Lower lobe of right lung (tissue), 2 donors: ENCODE data around the gene BZW1. TPM values are rescaled to one million over a fixed set of nuclear protein-coding genes. Genes with fewer than 3 reads are reported as not detected.

ENCODE experiments used
- ATAC-seq, 2 donors: fragments of 200-7000 bp; cut with Tn5 transposase; one replicate each; pipeline ENCODE4 v1.9.1; 2020 to 2022; ENCODE audit warnings: mild to moderate bottlenecking in 2 of 2, moderate library complexity in 2 of 2
- DNase-seq: peaks from one replicate; pipeline ENCODE4 v3.0.0-alpha.2; 2020
- H3K27ac ChIP-seq: fragments of 200-600 bp; one replicate; pipeline ENCODE4 v1.8.0; 2022
- H3K27me3 ChIP-seq: fragments of 200-600 bp; one replicate; pipeline ENCODE4 v1.8.0; 2022; ENCODE audit warnings: low read depth
- H3K36me3 ChIP-seq: fragments of 200-600 bp; one replicate; pipeline ENCODE4 v1.8.0; 2022; ENCODE audit warnings: mild to moderate bottlenecking
- H3K4me1 ChIP-seq: fragments of 200-600 bp; one replicate; pipeline ENCODE4 v1.8.0; 2022
- H3K4me3 ChIP-seq: fragments of 200-600 bp; one replicate; pipeline ENCODE4 v1.8.0; 2022; ENCODE audit warnings: mild to moderate bottlenecking
- H3K9me3 ChIP-seq: fragments of 200-600 bp; one replicate; pipeline ENCODE4 v1.8.0; 2022
- CTCF ChIP-seq: fragments of 200-600 bp; IDR thresholded peaks from one replicate; pipeline ENCODE4 v1.8.0; 2022; ENCODE audit warnings: antibody characterized with exemption, mild to moderate bottlenecking
- intact Hi-C: fragments of 100-400 bp; cut with DNase I; formaldehyde crosslinking; loops from one replicate; pipeline ENCODE4 v1.11.0; 2022
- total RNA-seq: library from RNA; stranded (reverse); fragmentation: NEBNext Ultra II Directional; extraction: Animal tissue kit (Norgen Biotek cat#: 25700); gene quantifications from one replicate; pipeline ENCODE4 v1.2.1, GENCODE V29; 2021
- donor health status: DM: no; HTN: yes; CAD: no; lungs with severe emphysema.

The BZW1 gene
- total RNA-seq, 1 donor from 2014 or later: 154 TPM

DNA sequence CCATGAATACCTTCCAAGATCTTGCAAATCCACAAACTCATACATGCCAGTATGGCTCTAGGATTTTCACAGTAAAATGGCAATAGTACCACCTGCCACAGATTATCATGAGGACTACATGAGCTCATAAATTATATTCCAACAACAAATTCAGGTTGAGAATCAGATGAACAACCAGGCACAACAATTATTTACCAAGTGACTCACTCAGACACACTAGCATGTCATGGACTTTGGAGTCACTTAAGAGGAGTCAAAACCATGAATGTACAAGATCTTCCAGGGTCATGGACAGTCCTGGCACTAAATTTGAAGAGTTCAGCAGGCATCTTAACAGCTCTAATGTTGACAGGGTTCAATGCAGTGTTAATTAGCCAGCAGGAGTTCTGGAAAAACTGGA is 34.4 kb upstream of the BZW1 start:
- Histone ChIP-seq H3K9me3 (no peaks in the 10 kb centered on the region), H3K27ac (no peak overlapping the region), H3K36me3 (no peaks in the 10 kb centered on the region), H3K4me1 (no peaks in the 10 kb centered on the region), H3K4me3 (no peak overlapping the region), H3K27me3 (no peaks in the 10 kb centered on the region)
- DNase-seq: no peak
- intact Hi-C loops: no loop called here
- ATAC-seq: no peak
- no peak for TF ChIP-seq CTCF

GRCh38 chr2:200778038-200778437 is 33.7 kb upstream of the BZW1 start:
- no peaks in the 10 kb centered on the region for H3K27me3 ChIP-seq
- no peaks in the 10 kb centered on the region for H3K4me1 ChIP-seq
- no peak for DNase-seq
- H3K4me3 ChIP-seq: no peak overlapping the region
- TF ChIP-seq CTCF: no peak
- no peaks in the 10 kb centered on the region for H3K36me3 ChIP-seq
- no peak overlapping the region for H3K27ac ChIP-seq
- H3K9me3 ChIP-seq: no peaks in the 10 kb centered on the region
- intact Hi-C loops: no loop called here
- ATAC-seq: no peak

DNA sequence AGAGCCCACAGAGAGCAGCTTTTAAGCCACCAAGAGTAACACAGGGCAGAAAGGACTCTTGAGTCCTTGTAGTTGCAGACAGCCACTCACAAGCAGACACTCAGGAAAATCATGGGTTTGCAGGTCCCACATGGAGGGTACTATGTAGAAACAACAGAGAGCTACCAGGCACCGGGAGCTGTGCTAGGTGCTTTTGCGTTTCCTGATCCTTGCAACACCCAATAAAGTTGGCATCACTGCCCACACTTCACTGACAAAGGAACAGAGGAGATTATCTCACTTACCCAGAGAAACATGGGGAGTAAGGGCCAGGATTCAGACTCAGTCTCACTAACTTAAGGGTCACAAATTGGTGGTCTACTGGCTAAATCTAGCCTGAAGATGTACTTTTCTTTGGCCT is 32.5 kb upstream of the BZW1 start:
- Histone ChIP-seq H3K27ac (no peak overlapping the region), H3K4me3 (no peak overlapping the region), H3K27me3 (no peaks in the 10 kb centered on the region), H3K36me3 (no peaks in the 10 kb centered on the region), H3K4me1 (no peaks in the 10 kb centered on the region), H3K9me3 (no peaks in the 10 kb centered on the region)
- ATAC-seq (no peak), DNase-seq (no peak)
- intact Hi-C loops: no loop called here
- no peak for TF ChIP-seq CTCF

- ATAC-seq: no peak
- H3K9me3 ChIP-seq: no peaks in the 10 kb centered on the region
- no peaks in the 10 kb centered on the region for H3K36me3 ChIP-seq
- H3K27me3 ChIP-seq: no peaks in the 10 kb centered on the region
- DNase-seq: no peak
- intact Hi-C loops: no loop called here
- no peaks in the 10 kb centered on the region for H3K4me1 ChIP-seq
- no peak overlapping the region for H3K27ac ChIP-seq
- TF ChIP-seq CTCF: no peak
- H3K4me3 ChIP-seq: no peak overlapping the region
Observed at GRCh38 chr2:200781616-200782015, 30.1 kb upstream of the BZW1 start.

- DNase-seq (no peak), ATAC-seq (no peak)
- Histone ChIP-seq H3K4me1 (no peaks in the 10 kb centered on the region), H3K36me3 (no peaks in the 10 kb centered on the region), H3K27ac (no peak overlapping the region), H3K4me3 (no peak overlapping the region), H3K27me3 (no peaks in the 10 kb centered on the region), H3K9me3 (no peaks in the 10 kb centered on the region)
- intact Hi-C loops: no loop called here
- TF ChIP-seq CTCF: no peak
Observed at GRCh38 chr2:200782251-200782650, 29.5 kb upstream of the BZW1 start.

GRCh38 chr2:200784215-200784614 is 27.5 kb upstream of the BZW1 start:
- H3K9me3 ChIP-seq: no peaks in the 10 kb centered on the region
- intact Hi-C loops: no loop called here
- DNase-seq (no peak), ATAC-seq (no peak)
- H3K36me3 ChIP-seq: no peaks in the 10 kb centered on the region
- no peaks in the 10 kb centered on the region for H3K27me3 ChIP-seq
- no peak overlapping the region for H3K4me3 ChIP-seq
- no peak overlapping the region for H3K27ac ChIP-seq
- H3K4me1 ChIP-seq: no peaks in the 10 kb centered on the region
- no peak for TF ChIP-seq CTCF
